HepG2 (cell line): ENCODE data around the gene ZNF678. TPM values are rescaled to one million over a fixed set of nuclear protein-coding genes. Genes with fewer than 3 reads are reported as not detected.

Source experiments
- ATAC-seq: fragments of 200-7000 bp; cut with Tn5 transposase; 3 replicates; pipeline ENCODE4 v1.9.1; 2020; ENCODE audit warnings: mild to moderate bottlenecking, moderate library complexity
- BruUV-seq: library from RNA; stranded (reverse); fragments of 400-500 nt; replicated peaks from 2 replicates; lab custom pipeline; 2021; lab: Mats Ljungman, UMichigan
- CTCF ChIA-PET: fragments of 300-600 bp; formaldehyde crosslinking; extraction: SDS; loops from one replicate; lab custom pipeline; 2021; ENCODE audit warnings: low total read pairs, inconsistent platforms, low intra/inter-chr PET ratio; lab: Yijun Ruan, JAX
- POLR2A ChIA-PET: fragments of 350-600 bp; sonication (Branson Sonifier 250); formaldehyde crosslinking; loops from one replicate; lab custom pipeline; 2020; ENCODE audit warnings: antibody characterized with exemption, inconsistent platforms; lab: Yijun Ruan, JAX
- DNase-seq: peaks from one replicate; pipeline ENCODE4 v3.0.0-alpha.2; 2015; ENCODE audit warnings: low spot score
- FAIRE-seq: peaks from 3 replicates; lab custom pipeline; 2011; peaks lifted over from hg19 to GRCh38; lab: Jason Lieb, UNC
- H2AFZ ChIP-seq: one replicate; pipeline ENCODE4 v1.6.1; 2011; ENCODE audit warnings: low read length, inconsistent platforms
- H3K27ac ChIP-seq: fragments of 300-600 bp; 3 replicates; pipeline ENCODE4 v1.8.0; 2011; ENCODE audit warnings: mixed run types, mild to moderate bottlenecking, mixed read lengths, low read length, inconsistent platforms; ENCODE audit not compliant: insufficient read depth; ENCODE audit errors: extremely low read length
- H3K27me3 ChIP-seq, 2 experiments: fragments of 200-600 bp in 1 of 2; 2 replicates in 1 of 2; 3 replicates in 1 of 2; pipeline versions ENCODE4 v1.6.0 to v1.8.0; 2011; ENCODE audit warnings: low read length in 2 of 2, mild to moderate bottlenecking in 2 of 2, moderate library complexity in 2 of 2, inconsistent platforms in 1 of 2; ENCODE audit not compliant: insufficient read depth in 2 of 2, control insufficient read depth in 1 of 2
- H3K36me3 ChIP-seq, 2 experiments: fragments of 200-600 bp in 1 of 2; replicated peaks in 1 of 2; 2 replicates in 1 of 2; 3 replicates in 1 of 2; pipeline versions ENCODE4 v1.5.1 to v1.8.0; 2011; ENCODE audit warnings: low read length in 2 of 2, inconsistent platforms in 1 of 2; ENCODE audit not compliant: insufficient read depth in 2 of 2, control insufficient read depth in 1 of 2
- H3K4me1 ChIP-seq: 2 replicates; pipeline ENCODE4 v1.5.1; 2012; ENCODE audit warnings: low read length, inconsistent platforms; ENCODE audit not compliant: insufficient read depth
- H3K4me2 ChIP-seq: 2 replicates; pipeline ENCODE4 v1.6.0; 2011; ENCODE audit warnings: low read depth, low read length, inconsistent platforms
- H3K4me3 ChIP-seq, 3 experiments: fragments of 200-600 bp in 1 of 3; sonication (generic), shearing (Covaris generic) in 1 of 3; replicated peaks in 1 of 3; 2 replicates each; pipeline ENCODE4 v1.5.1; 2011 to 2016; ENCODE audit warnings: low read length in 3 of 3, inconsistent platforms in 2 of 3, low read depth in 2 of 3, mild to moderate bottlenecking in 2 of 3, control low read depth in 1 of 3, mixed read lengths in 1 of 3; ENCODE audit not compliant: insufficient read depth in 1 of 3
- H3K79me2 ChIP-seq: one replicate; pipeline ENCODE4 v1.6.1; 2011; ENCODE audit warnings: low read length, inconsistent platforms; ENCODE audit not compliant: insufficient read depth
- H3K9ac ChIP-seq: 2 replicates; pipeline ENCODE4 v1.6.0; 2011; ENCODE audit warnings: mild to moderate bottlenecking, low read depth, low read length, inconsistent platforms; ENCODE audit not compliant: insufficient read depth
- H3K9me3 ChIP-seq: 2 replicates; pipeline ENCODE4 v1.5.1; 2012; ENCODE audit warnings: mild to moderate bottlenecking, low read length
- H4K20me1 ChIP-seq: 2 replicates; pipeline ENCODE4 v1.6.0; 2011; ENCODE audit warnings: inconsistent platforms, mild to moderate bottlenecking, low read length, moderate library complexity; ENCODE audit not compliant: insufficient read depth
- ATF7 ChIP-seq, 2 experiments: fragments of 450-650 bp in 1 of 2; sonication (generic) in 1 of 2; formaldehyde crosslinking in 1 of 2; IDR thresholded peaks; 2 replicates each; pipeline versions ENCODE4 v1.4.0 to v1.6.1; 2016 to 2020; ENCODE audit warnings: antibody characterized with exemption in 1 of 2, mild to moderate bottlenecking in 1 of 2, missing genetic modification reagents in 1 of 2
- FOSL2 ChIP-seq: sonication (generic); formaldehyde crosslinking; IDR thresholded peaks from 2 replicates; pipeline ENCODE4 v1.4.0; 2020; ENCODE audit warnings: missing genetic modification reagents
- IKZF1 ChIP-seq: fragments of 450-650 bp; IDR thresholded peaks from 2 replicates; pipeline ENCODE4 v1.7.1; 2016
- KIAA2018 ChIP-seq: sonication (generic); formaldehyde crosslinking; IDR thresholded peaks from 2 replicates; pipeline ENCODE4 v1.5.0; 2020; ENCODE audit warnings: mild to moderate bottlenecking, missing genetic modification reagents, borderline replicate concordance
- MNT ChIP-seq: fragments of 450-650 bp; IDR thresholded peaks from 2 replicates; pipeline ENCODE4 v1.6.1; 2016
- NPAS2 ChIP-seq: sonication (generic); formaldehyde crosslinking; IDR thresholded peaks from 2 replicates; pipeline ENCODE4 v1.8.0; 2022; ENCODE audit warnings: mild to moderate bottlenecking, missing genetic modification reagents, borderline replicate concordance
- PREB ChIP-seq: sonication (generic); formaldehyde crosslinking; IDR thresholded peaks from 2 replicates; pipeline ENCODE4 v1.4.0; 2020; ENCODE audit warnings: missing genetic modification reagents
- SMAD1 ChIP-seq: sonication (generic); formaldehyde crosslinking; IDR thresholded peaks from 2 replicates; pipeline ENCODE4 v1.4.0; 2020; ENCODE audit warnings: missing genetic modification reagents, low read depth, mild to moderate bottlenecking, borderline replicate concordance
- ZFP91 ChIP-seq: sonication (generic); formaldehyde crosslinking; IDR thresholded peaks from 2 replicates; pipeline ENCODE4 v1.9.0; 2022; ENCODE audit warnings: missing genetic modification reagents, mild to moderate bottlenecking, borderline replicate concordance
- ZNF530 ChIP-seq: sonication (generic); formaldehyde crosslinking; IDR thresholded peaks from 2 replicates; pipeline ENCODE4 v1.5.0; 2020; ENCODE audit warnings: low read depth, mild to moderate bottlenecking, missing genetic modification reagents
- ZNF652 ChIP-seq: IDR thresholded peaks from 2 replicates; pipeline ENCODE4 v1.6.1; 2016; ENCODE audit warnings: low read depth, borderline replicate concordance
- ZNF777 ChIP-seq: sonication (generic); formaldehyde crosslinking; IDR thresholded peaks from 2 replicates; pipeline ENCODE4 v1.4.0; 2020; ENCODE audit warnings: missing genetic modification reagents
- ZSCAN9 ChIP-seq: IDR thresholded peaks from 2 replicates; pipeline ENCODE4 v1.6.1; 2016; ENCODE audit warnings: borderline replicate concordance
- WGBS: methylation state at CpG from one replicate; pipeline ENCODE4 v1.1.6; 2017; ENCODE audit warnings: low lambda C conversion rate; 5-methylcytosine and 5-hydroxymethylcytosine counted together
- in situ Hi-C: cut with HindIII; loops from 2 replicates; pipeline ENCODE4 v1.10.0; 2017; ENCODE audit warnings: low pct_unique_long_range_greater_than_20kb; ENCODE audit not compliant: extremely low pct_ligation_motif_present
- intact Hi-C: fragments of 100-400 bp; cut with micrococcal nuclease; formaldehyde crosslinking; loops from one replicate; pipeline ENCODE4 v1.10.0; 2022; ENCODE audit not compliant: unreplicated experiment
- polyA plus RNA-seq, 8 experiments: library from polyadenylated mRNA; depleted of rRNA in 3 of 8; stranded (reverse) in 7 of 8; unstranded in 1 of 8; fragments of >200 nt; fragmentation: Illumina TruSeq in 4 of 8; extraction: Trizol in 4 of 8; gene quantifications; 2 replicates each; pipeline versions ENCODE4 v1.2.1 to v1.2.3, GENCODE V29; 2011 to 2016; ENCODE audit warnings: low read depth in 4 of 8, missing spikeins in 1 of 8, mixed read lengths in 1 of 8; ENCODE audit not compliant: insufficient read depth in 1 of 8
- total RNA-seq, 5 experiments: library from RNA; depleted of rRNA; stranded (reverse); fragments of >200 nt; fragmentation: Illumina TruSeq; extraction: Trizol; gene quantifications; 2 replicates each; pipeline ENCODE4 v1.2.3, GENCODE V29; 2016; ENCODE audit warnings: low read depth in 1 of 5

ZNF678 gene
- total and polyA plus RNA-seq, 2 of the 13 experiments (the other 11 are each of a cell fraction or from before 2014, with no cell fraction given): 2.0 to 7.6 TPM

- intact Hi-C loops (no loop called here), in situ Hi-C loops (no loop called here)
- Histone ChIP-seq H3K4me2 (no peak overlapping the region), H3K79me2 (peaks cover 25% of the 10 kb centered on the region), H4K20me1 (no peaks in the 10 kb centered on the region), H3K27me3 (no peaks in the 10 kb centered on the region), H2AFZ (no peak overlapping the region), H3K27ac (no peak overlapping the region), H3K9me3 (no peaks in the 10 kb centered on the region; the same call in 1 of the 2 replicates), H3K4me1 (peaks cover 32% of the 10 kb centered on the region), H3K36me3 (no peaks in the 10 kb centered on the region), H3K9ac (no peak overlapping the region), H3K4me3 (no peak overlapping the region)
- ATAC-seq (no peak), FAIRE-seq (no peak), DNase-seq (no peak)
- BruUV-seq: no TSS peak
- WGBS: 94% methylated on average over 4 of the region's 4 CpGs
- CTCF ChIA-PET: no interaction called here
- POLR2A ChIA-PET: no interaction called here
- no peak for TF ChIP-seq ZNF777 (CRISPR knock-in tag)
- TF ChIP-seq SMAD1 (CRISPR knock-in tag): no peak
- TF ChIP-seq ATF7 (IDR thresholded peaks at IDR 0.05): no peak
- no peak for TF ChIP-seq ATF7 (CRISPR knock-in tag; IDR thresholded peaks at IDR 0.05)
- no peak for TF ChIP-seq KIAA2018 (CRISPR knock-in tag)
- TF ChIP-seq FOSL2: no peak
- no peak for TF ChIP-seq ZSCAN9 (CRISPR knock-in tag)
- no peak for TF ChIP-seq PREB (CRISPR knock-in tag)
- TF ChIP-seq NPAS2 (CRISPR knock-in tag): no peak
- no peak for TF ChIP-seq ZNF652
- TF ChIP-seq ZNF530: no peak
- TF ChIP-seq ZFP91 (CRISPR knock-in tag): no peak
- TF ChIP-seq IKZF1: no peak
- no peak for TF ChIP-seq MNT
These were observed 3.9 kb downstream of the ZNF678 start for GRCh38 chr1:227567256-227567655.
